Measurements from ENCODE around the gene DCDC2C. TPM values are rescaled to one million over a fixed set of nuclear protein-coding genes. Genes with fewer than 3 reads are reported as not detected.

DCDC2C gene
- total RNA-seq, 1 donor from 2014 or later, result not detected

DNA sequence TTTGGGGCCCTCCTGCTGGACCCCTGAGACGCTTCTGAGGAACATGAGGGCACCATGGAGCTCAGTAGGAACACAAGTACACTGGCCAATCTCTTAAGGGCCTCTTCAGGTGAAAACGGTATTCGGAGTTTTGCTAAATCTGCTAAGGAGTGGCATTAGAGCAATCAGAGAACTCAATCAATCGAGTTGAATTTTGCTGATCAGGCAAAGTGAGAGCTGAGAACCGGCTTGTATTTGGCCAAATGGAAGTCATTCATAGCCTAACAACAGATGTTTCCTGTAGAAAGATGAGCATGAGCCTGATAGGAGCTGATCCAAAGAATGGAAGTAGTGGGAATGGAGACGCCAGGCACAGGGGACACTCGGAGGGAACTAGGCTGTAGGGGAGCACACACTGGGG lies 133.7 kb downstream of the DCDC2C start:
- ChIA-PET CTCF (no interaction called here), POLR2A (no interaction called here)
- no peak overlapping the region for H3K4me3 Mint-ChIP-seq
- H3K27me3 Mint-ChIP-seq, result no peaks in the 10 kb centered on the region
- no peak overlapping the region for H3K27ac Mint-ChIP-seq
- H3K36me3 Mint-ChIP-seq (ENCODE audit: low read depth), result no peaks in the 10 kb centered on the region
- TF ChIP-seq, protein P1, sequence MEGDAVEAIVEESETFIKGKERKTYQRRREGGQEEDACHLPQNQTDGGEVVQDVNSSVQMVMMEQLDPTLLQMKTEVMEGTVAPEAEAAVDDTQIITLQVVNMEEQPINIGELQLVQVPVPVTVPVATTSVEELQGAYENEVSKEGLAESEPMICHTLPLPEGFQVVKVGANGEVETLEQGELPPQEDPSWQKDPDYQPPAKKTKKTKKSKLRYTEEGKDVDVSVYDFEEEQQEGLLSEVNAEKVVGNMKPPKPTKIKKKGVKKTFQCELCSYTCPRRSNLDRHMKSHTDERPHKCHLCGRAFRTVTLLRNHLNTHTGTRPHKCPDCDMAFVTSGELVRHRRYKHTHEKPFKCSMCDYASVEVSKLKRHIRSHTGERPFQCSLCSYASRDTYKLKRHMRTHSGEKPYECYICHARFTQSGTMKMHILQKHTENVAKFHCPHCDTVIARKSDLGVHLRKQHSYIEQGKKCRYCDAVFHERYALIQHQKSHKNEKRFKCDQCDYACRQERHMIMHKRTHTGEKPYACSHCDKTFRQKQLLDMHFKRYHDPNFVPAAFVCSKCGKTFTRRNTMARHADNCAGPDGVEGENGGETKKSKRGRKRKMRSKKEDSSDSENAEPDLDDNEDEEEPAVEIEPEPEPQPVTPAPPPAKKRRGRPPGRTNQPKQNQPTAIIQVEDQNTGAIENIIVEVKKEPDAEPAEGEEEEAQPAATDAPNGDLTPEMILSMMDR (IDR thresholded peaks at IDR 0.05), result no peak
- intact Hi-C loops (cut with micrococcal nuclease), result no loop called here
- DNase-seq (no peak), ATAC-seq (ENCODE audit: low read depth) (no peak)
- H3K9me3 Mint-ChIP-seq, result peaks cover 6% of the 10 kb centered on the region
- H3K4me1 Mint-ChIP-seq, result no peaks in the 10 kb centered on the region

DNA sequence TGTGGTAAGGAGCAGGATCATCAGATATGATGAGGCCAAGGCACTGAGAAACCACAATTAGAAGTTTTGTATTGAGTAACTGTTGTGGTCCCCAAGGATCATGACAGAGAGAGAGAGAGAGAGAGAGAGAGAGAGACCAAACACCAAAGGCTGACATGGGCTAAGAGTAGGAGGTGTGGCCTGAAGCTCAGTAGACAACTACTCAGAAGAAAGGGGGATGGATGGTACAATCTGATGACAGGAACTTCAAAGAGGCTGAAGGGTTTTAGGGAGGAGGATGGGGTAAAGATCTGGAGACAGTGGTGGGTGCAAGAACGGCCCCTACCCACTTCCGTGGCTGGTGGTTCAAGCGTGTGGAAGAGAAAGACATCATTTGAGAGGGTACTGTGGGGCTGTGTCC lies 135.0 kb downstream of the DCDC2C start:
- POLR2A ChIA-PET, result no interaction called here
- Mint-ChIP-seq H3K4me1 (no peaks in the 10 kb centered on the region), H3K27me3 (no peaks in the 10 kb centered on the region), H3K4me3 (no peak overlapping the region), H3K36me3 (ENCODE audit: low read depth) (no peaks in the 10 kb centered on the region), H3K27ac (no peak overlapping the region), H3K9me3 (peaks cover 6% of the 10 kb centered on the region)
- intact Hi-C loops (cut with micrococcal nuclease), result no loop called here
- CTCF ChIA-PET, result no interaction called here
- TF ChIP-seq, protein P1 (IDR thresholded peaks at IDR 0.05), result no peak
- ATAC-seq (ENCODE audit: low read depth), result no peak
- no peak for DNase-seq

DNA sequence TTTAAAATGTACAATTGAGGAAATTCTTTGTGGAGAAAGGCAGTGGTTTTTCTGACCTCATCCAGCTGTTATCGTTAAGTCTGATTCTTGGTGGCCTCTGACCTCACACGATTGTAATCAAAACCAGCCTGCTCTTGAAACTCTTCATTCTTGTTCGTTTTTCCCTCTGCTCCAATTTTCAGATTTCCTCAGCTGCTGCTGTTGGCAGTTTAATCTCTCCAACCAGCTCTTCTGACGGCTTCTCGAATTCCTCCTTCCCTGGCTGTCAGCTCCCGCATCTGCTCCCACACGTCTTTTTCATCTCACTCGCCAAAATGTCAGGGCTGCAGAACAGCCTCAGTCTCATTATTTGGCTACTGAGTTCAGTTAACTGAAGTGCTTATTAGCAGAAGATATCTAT lies 136.1 kb downstream of the DCDC2C start:
- TF ChIP-seq, protein P1 (IDR thresholded peaks at IDR 0.05), result no peak
- H3K27ac Mint-ChIP-seq, result no peak overlapping the region
- ChIA-PET CTCF (no interaction called here), POLR2A (no interaction called here)
- peaks cover 6% of the 10 kb centered on the region for H3K9me3 Mint-ChIP-seq
- no peaks in the 10 kb centered on the region for H3K27me3 Mint-ChIP-seq
- H3K4me1 Mint-ChIP-seq, result no peaks in the 10 kb centered on the region
- ATAC-seq (ENCODE audit: low read depth), result no peak
- intact Hi-C loops (cut with micrococcal nuclease), result no loop called here
- H3K4me3 Mint-ChIP-seq, result no peak overlapping the region
- no peak for DNase-seq
- H3K36me3 Mint-ChIP-seq (ENCODE audit: low read depth), result no peaks in the 10 kb centered on the region

DNA sequence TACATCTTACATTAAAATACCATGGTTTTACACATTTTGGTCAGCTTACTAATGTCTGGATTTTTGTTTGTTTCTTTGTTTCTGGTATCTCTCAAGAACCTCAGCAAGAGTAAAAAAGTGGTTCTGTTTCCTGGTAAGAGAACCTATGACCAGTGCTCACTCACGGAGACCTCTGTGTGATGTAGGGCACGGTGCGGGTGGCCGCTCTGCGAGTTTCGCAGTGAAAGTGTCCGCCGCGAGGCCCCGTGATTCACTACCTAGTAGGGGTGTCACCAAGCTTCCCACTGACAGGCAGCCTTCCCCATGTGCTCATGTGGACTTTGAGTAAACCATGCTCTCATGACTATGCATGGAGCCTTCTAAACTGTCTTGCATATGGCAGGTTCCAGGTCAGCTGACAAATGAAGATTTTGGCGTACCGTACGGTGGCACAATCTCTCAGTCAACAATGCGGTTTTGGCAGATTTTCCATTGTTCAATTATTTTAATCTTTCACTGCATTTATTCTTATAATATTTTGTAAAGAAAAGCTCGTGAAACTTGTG lies 137.3 kb downstream of the DCDC2C start:
- H3K9me3 Mint-ChIP-seq, result peaks cover 6% of the 10 kb centered on the region
- no peaks in the 10 kb centered on the region for H3K4me1 Mint-ChIP-seq
- CTCF ChIA-PET, result no interaction called here
- DNase-seq (no peak), ATAC-seq (ENCODE audit: low read depth) (no peak)
- H3K36me3 Mint-ChIP-seq (ENCODE audit: low read depth), result no peaks in the 10 kb centered on the region
- intact Hi-C loops (cut with micrococcal nuclease), result no loop called here
- no peaks in the 10 kb centered on the region for H3K27me3 Mint-ChIP-seq
- no peak overlapping the region for H3K27ac Mint-ChIP-seq
- no peak overlapping the region for H3K4me3 Mint-ChIP-seq
- TF ChIP-seq, protein P1 (IDR thresholded peaks at IDR 0.05), result no peak
- POLR2A ChIA-PET, result no interaction called here

DNA sequence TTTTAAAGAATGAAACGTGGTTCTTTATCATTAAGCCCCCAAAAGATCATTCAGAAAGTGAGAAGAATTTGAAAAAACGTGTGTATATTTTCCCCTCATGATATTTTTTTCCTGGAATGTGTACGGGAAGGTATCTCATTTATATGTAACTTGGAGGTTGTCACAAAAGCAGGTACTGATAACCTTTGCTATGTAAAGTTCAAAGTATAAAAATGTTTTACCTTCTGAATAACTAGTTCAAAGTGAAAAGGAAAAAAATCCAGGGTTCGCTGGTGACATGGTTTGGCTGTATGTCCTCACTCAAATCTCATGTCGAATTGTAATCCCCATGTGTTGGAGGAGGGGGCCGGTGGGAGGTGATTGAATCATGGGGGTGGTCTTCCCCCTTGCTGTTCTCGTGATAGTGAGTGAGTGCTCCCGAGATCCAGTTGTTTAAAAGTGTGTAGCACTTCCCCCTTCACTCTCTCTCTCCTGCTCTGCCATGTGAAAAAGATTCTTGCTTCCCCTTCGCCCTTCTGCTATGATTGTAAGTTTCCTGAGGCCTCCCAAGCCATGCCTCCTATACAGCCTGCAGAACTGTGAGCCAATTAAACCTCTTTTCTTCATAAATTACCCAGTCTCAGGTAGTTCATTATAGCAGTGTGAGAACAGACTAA lies 144.2 kb downstream of the DCDC2C start:
- Mint-ChIP-seq H3K9me3 (no peaks in the 10 kb centered on the region), H3K4me3 (no peak overlapping the region), H3K27me3 (no peaks in the 10 kb centered on the region), H3K27ac (no peak overlapping the region), H3K4me1 (no peaks in the 10 kb centered on the region), H3K36me3 (ENCODE audit: low read depth) (no peaks in the 10 kb centered on the region)
- POLR2A ChIA-PET, result no interaction called here
- no peak for DNase-seq
- TF ChIP-seq, protein P1 (IDR thresholded peaks at IDR 0.05), result no peak
- CTCF ChIA-PET, result no interaction called here
- intact Hi-C loops (cut with micrococcal nuclease), result no loop called here
- ATAC-seq (ENCODE audit: low read depth), result no peak

Measured in activated B cell treated with CpG ODN at 0.5 μM for 24 hours (primary cell).